CD4-positive, alpha-beta T cell (primary cell): ENCODE measurements around the gene PRRX1. TPM values are rescaled to one million over a fixed set of nuclear protein-coding genes. Genes with fewer than 3 reads are reported as not detected.

Experiments used
- ATAC-seq: fragments of 200-7000 bp; cut with Tn5 transposase; one replicate; pipeline ENCODE4 v1.10.0; 2022; ENCODE audit warnings: mild to moderate bottlenecking; ENCODE audit not compliant: poor library complexity
- CTCF ChIA-PET: fragments of 350-600 bp; sonication (Branson Sonifier 250); formaldehyde crosslinking; loops from one replicate; lab custom pipeline; 2021; ENCODE audit warnings: antibody characterized with exemption, inconsistent platforms; lab: Charles Lee
- POLR2A ChIA-PET: fragments of 350-600 bp; sonication (Branson Sonifier 250); formaldehyde crosslinking; loops from one replicate; lab custom pipeline; 2021; ENCODE audit warnings: antibody characterized with exemption, inconsistent platforms; lab: Charles Lee
- DNase-seq, 14 experiments: peaks; one replicate each; pipeline ENCODE4 v3.0.0-alpha.2; 2013 to 2020; ENCODE audit warnings: mixed read lengths in 2 of 14
- H3K27ac ChIP-seq, 2 donors: one replicate each; pipeline versions ENCODE4 v1.5.1 to v1.7.0; 2013; ENCODE audit warnings: low read length in 2 of 2, low read depth in 1 of 2, mild to moderate bottlenecking in 1 of 2
- H3K27me3 ChIP-seq, 2 experiments: 1 replicate in 1 of 2; 2 replicates in 1 of 2; pipeline versions ENCODE4 v1.6.1 to v1.7.0; 2013; ENCODE audit warnings: low read length in 2 of 2, control low read depth in 1 of 2, mild to moderate bottlenecking in 1 of 2, moderate library complexity in 1 of 2; ENCODE audit not compliant: insufficient read depth in 2 of 2, control insufficient read depth in 1 of 2
- H3K36me3 ChIP-seq: one replicate; pipeline ENCODE4 v1.6.1; 2013; ENCODE audit warnings: low read length, control low read depth; ENCODE audit not compliant: insufficient read depth
- H3K4me1 ChIP-seq: one replicate; pipeline ENCODE4 v1.6.1; 2013; ENCODE audit warnings: low read length, control low read depth; ENCODE audit not compliant: insufficient read depth
- H3K4me3 ChIP-seq: one replicate; pipeline ENCODE4 v1.5.1; 2013; ENCODE audit warnings: mild to moderate bottlenecking, low read length, moderate library complexity
- H3K9me3 ChIP-seq, 2 experiments: 1 replicate in 1 of 2; 2 replicates in 1 of 2; pipeline versions ENCODE4 v1.6.1 to v1.7.0; 2013; ENCODE audit warnings: low read length in 2 of 2, mild to moderate bottlenecking in 2 of 2, control low read depth in 1 of 2, moderate library complexity in 1 of 2; ENCODE audit not compliant: control insufficient read depth in 1 of 2, insufficient read depth in 1 of 2
- H3K27ac Mint-ChIP-seq: one replicate; pipeline ENCODE4 v1.8.0; 2020; ENCODE audit warnings: mixed read lengths
- H3K27me3 Mint-ChIP-seq: one replicate; pipeline ENCODE4 v1.8.0; 2021; ENCODE audit warnings: mixed read lengths
- H3K36me3 Mint-ChIP-seq: one replicate; pipeline ENCODE4 v1.8.0; 2021; ENCODE audit warnings: low read depth, mixed read lengths
- H3K4me1 Mint-ChIP-seq: one replicate; pipeline ENCODE4 v1.8.0; 2021; ENCODE audit warnings: low read depth, mixed read lengths
- H3K4me3 Mint-ChIP-seq: one replicate; pipeline ENCODE4 v1.8.0; 2020; ENCODE audit warnings: mild to moderate bottlenecking, mixed read lengths
- H3K9me3 Mint-ChIP-seq: one replicate; pipeline ENCODE4 v1.8.0; 2020; ENCODE audit warnings: mixed read lengths
- CTCF ChIP-seq: fragments of 200-600 bp; IDR thresholded peaks from one replicate; pipeline ENCODE4 v1.8.0; 2022; ENCODE audit warnings: antibody characterized with exemption, mild to moderate bottlenecking
- intact Hi-C, 2 experiments: fragments of 100-400 bp; cut with DNase I in 1 of 2; cut with micrococcal nuclease in 1 of 2; formaldehyde crosslinking; loops; one replicate each; pipeline versions ENCODE4 v1.15.1 to v1.9.0; 2023 to 2025; cut with DNase I, micrococcal nuclease
- total RNA-seq, 174 experiments: library from RNA in 2 of 174; stranded (reverse) in 2 of 174; gene quantifications; one replicate each; pipeline ENCODE4 v1.2.3 and lab custom pipeline; 2021 to 2026

The PRRX1 gene
- total RNA-seq, 2 experiments from 2014 or later: not detected

GRCh38 chr1:170624146-170624545 lies 39.8 kb upstream of the PRRX1 start:
- no peaks in the 10 kb centered on the region for H3K4me1 ChIP-seq
- intact Hi-C loops: no loop called here
- no peak for ATAC-seq
- H3K27me3 Mint-ChIP-seq: no peaks in the 10 kb centered on the region
- no peaks in the 10 kb centered on the region for H3K36me3 Mint-ChIP-seq
- no peak for TF ChIP-seq CTCF
- peaks cover 0 to 6% of the 10 kb centered on the region in 2 experiments for H3K27me3 ChIP-seq
- H3K4me3 Mint-ChIP-seq: no peak overlapping the region
- H3K36me3 ChIP-seq: no peaks in the 10 kb centered on the region
- H3K9me3 ChIP-seq: peaks cover 0 to 4% of the 10 kb centered on the region in 2 experiments
- CTCF ChIA-PET: no interaction called here
- no peaks in the 10 kb centered on the region for H3K9me3 Mint-ChIP-seq
- H3K27ac ChIP-seq: no peak overlapping the region
- POLR2A ChIA-PET: interaction anchor here (0.5 kb wide), 1 partner anchor 18 kb away, joined by 3 read pairs; no protein-coding TSS in a partner anchor
- no peak for DNase-seq
- no peaks in the 10 kb centered on the region for H3K4me1 Mint-ChIP-seq
- no peak overlapping the region for H3K4me3 ChIP-seq
- no peak overlapping the region for H3K27ac Mint-ChIP-seq

GRCh38 chr1:170630977-170631376 lies 33.0 kb upstream of the PRRX1 start:
- intact Hi-C loops: no loop called here
- Mint-ChIP-seq H3K4me1 (no peaks in the 10 kb centered on the region), H3K36me3 (no peaks in the 10 kb centered on the region), H3K27ac (no peak overlapping the region), H3K27me3 (peaks cover 26% of the 10 kb centered on the region), H3K9me3 (no peaks in the 10 kb centered on the region), H3K4me3 (no peak overlapping the region)
- no peaks in the 10 kb centered on the region for H3K4me1 ChIP-seq
- ChIA-PET CTCF (no interaction called here), POLR2A (no interaction called here)
- H3K27ac ChIP-seq: no peak overlapping the region
- peaks cover 0 to 7% of the 10 kb centered on the region in 2 experiments for H3K27me3 ChIP-seq
- H3K4me3 ChIP-seq: no peak overlapping the region
- no peak for TF ChIP-seq CTCF
- DNase-seq: no peak
- ATAC-seq: no peak
- H3K9me3 ChIP-seq: peaks cover 0 to 11% of the 10 kb centered on the region in 2 experiments
- no peaks in the 10 kb centered on the region for H3K36me3 ChIP-seq

- POLR2A ChIA-PET: no interaction called here
These were observed 29.6 kb upstream of the PRRX1 start for GRCh38 chr1:170634293-170634692.

More at GRCh38 chr1:170634293-170634692, 29.6 kb upstream of the PRRX1 start:
- Mint-ChIP-seq H3K27ac (no peak overlapping the region), H3K9me3 (peaks cover 2% of the 10 kb centered on the region), H3K36me3 (no peaks in the 10 kb centered on the region), H3K4me1 (no peaks in the 10 kb centered on the region), H3K4me3 (no peak overlapping the region), H3K27me3 (peaks cover 32% of the 10 kb centered on the region)
- no peak overlapping the region for H3K27ac ChIP-seq
- no peak overlapping the region for H3K4me3 ChIP-seq
- H3K27me3 ChIP-seq: peaks cover 0 to 7% of the 10 kb centered on the region in 2 experiments
- no peaks in the 10 kb centered on the region for H3K36me3 ChIP-seq
- intact Hi-C loops: no loop called here
- TF ChIP-seq CTCF: no peak
- no peak for ATAC-seq
- peaks cover 0 to 8% of the 10 kb centered on the region in 2 experiments for H3K9me3 ChIP-seq
- H3K4me1 ChIP-seq: no peaks in the 10 kb centered on the region
- CTCF ChIA-PET: no interaction called here
- DNase-seq: no peak
